Stomach (tissue), 9 donors: Measurements from ENCODE around the gene CTIF. TPM values are rescaled to one million over a fixed set of nuclear protein-coding genes. Genes with fewer than 3 reads are reported as not detected.

Experiments used
- DNase-seq, 2 donors: peaks; one replicate each; pipeline versions ENCODE4 v3.0.0 to v3.0.0-alpha.2; 2013 to 2019
- H3K27ac ChIP-seq, 5 donors: fragments of 200-600 bp in 4 of 5; sonication (generic) in 4 of 5; one replicate each; pipeline ENCODE4 v1.5.1; 2013 to 2019; ENCODE audit warnings: mild to moderate bottlenecking in 1 of 5, moderate library complexity in 1 of 5
- H3K27me3 ChIP-seq, 3 donors: fragments of 200-600 bp; sonication (generic); one replicate each; pipeline ENCODE4 v1.5.1; 2017 to 2019; ENCODE audit warnings: mixed run types in 1 of 3
- H3K36me3 ChIP-seq, 4 donors: fragments of 200-600 bp; sonication (generic); 1 replicate in 3 of 4; 2 replicates in 1 of 4; pipeline ENCODE4 v1.5.1; 2016 to 2019
- H3K4me1 ChIP-seq, 4 donors: fragments of 200-600 bp; sonication (generic); one replicate each; pipeline ENCODE4 v1.5.1; 2016 to 2019
- H3K4me3 ChIP-seq, 4 donors: fragments of 200-600 bp; sonication (generic) in 3 of 4; one replicate each; pipeline ENCODE4 v1.5.1; 2016 to 2019; ENCODE audit warnings: mild to moderate bottlenecking in 1 of 4
- H3K9me3 ChIP-seq, 4 donors: fragments of 200-600 bp; sonication (generic); one replicate each; pipeline ENCODE4 v1.5.1; 2016 to 2019
- CTCF ChIP-seq, 7 experiments: fragments of 450-650 bp in 4 of 7; fragments of 200-600 bp in 3 of 7; sonication (generic) in 3 of 7; IDR thresholded peaks; one replicate each; pipeline ENCODE4 v1.5.1; 2016 to 2019; ENCODE audit warnings: antibody characterized with exemption in 7 of 7, control low read depth in 2 of 7, mild to moderate bottlenecking in 1 of 7
- EP300 ChIP-seq: sonication (generic); formaldehyde crosslinking; IDR thresholded peaks from one replicate; pipeline ENCODE4 v1.6.1; 2017; ENCODE audit warnings: antibody characterized with exemption
- POLR2A ChIP-seq, 4 donors: fragments of 450-650 bp; IDR thresholded peaks; one replicate each; pipeline ENCODE4 v1.6.1; 2016; ENCODE audit warnings: antibody characterized with exemption in 4 of 4, control low read depth in 2 of 4, mild to moderate bottlenecking in 1 of 4, moderate library complexity in 1 of 4
- POLR2AphosphoS5 ChIP-seq, 3 donors: sonication (generic); formaldehyde crosslinking; IDR thresholded peaks; one replicate each; pipeline ENCODE4 v1.6.1; 2016; ENCODE audit warnings: antibody characterized with exemption in 3 of 3
- WGBS, 5 donors: extraction: QIAGEN DNeasy Blood & Tissue Kit in 3 of 5; methylation state at CpG; one replicate each; pipeline versions ENCODE4 v1.1.5 to v1.1.7; 2013 to 2018; 5-methylcytosine and 5-hydroxymethylcytosine counted together
- intact Hi-C: fragments of 100-400 bp; cut with DNase I; formaldehyde crosslinking; loops from one replicate; pipeline ENCODE4 v1.15.1; 2023; ENCODE audit warnings: low total_unique reads
- polyA plus RNA-seq, 3 donors: library from polyadenylated mRNA; stranded (reverse); fragments of 200-250 nt; gene quantifications; one replicate each; pipeline ENCODE4 v1.2.3, GENCODE V29; 2013
- total RNA-seq, 5 donors: library from RNA; depleted of rRNA; stranded (reverse); fragments of >200 nt; gene quantifications; one replicate each; pipeline versions ENCODE4 v1.1.0 to v1.2.3, GENCODE V29; 2014 to 2016
- donor health status: healthy with polysubstance abuse.
- donor health status: Bipolar disorder and iron deficiency.
- donor health status: healthy.

CTIF gene
- total and polyA plus RNA-seq, 8 donors = 16.3 to 105 (median 30.3) TPM

- H3K4me3 ChIP-seq = no peak overlapping the region
- intact Hi-C loops = no loop called here
- WGBS, 5 donors = 94 to 97% (median 96%) methylated on average over 15 of the region's 15 CpGs
- no peak overlapping the region for H3K27ac ChIP-seq
- H3K9me3 ChIP-seq = no peaks in the 10 kb centered on the region
- no peak for DNase-seq
- peaks cover 0 to 21% (median under 1%) of the 10 kb centered on the region in 4 donors for H3K36me3 ChIP-seq
- no peaks in the 10 kb centered on the region for H3K27me3 ChIP-seq
- peaks cover 3 to 27% (median 7%) of the 10 kb centered on the region in 4 donors for H3K4me1 ChIP-seq
- TF ChIP-seq POLR2A (IDR thresholded peaks at IDR 0.05) (no peak), POLR2AphosphoS5 (IDR thresholded peaks at IDR 0.05) (no peak), CTCF (IDR thresholded peaks at IDR 0.05) (no peak), EP300 (no peak)
These were observed 326.0 kb downstream of the CTIF start for GRCh38 chr18:48864876-48865275.

- Histone ChIP-seq H3K27me3 (no peaks in the 10 kb centered on the region), H3K4me3 (no peak overlapping the region), H3K36me3 (peaks cover 0 to 12% (median 0%) of the 10 kb centered on the region in 4 donors), H3K9me3 (no peaks in the 10 kb centered on the region), H3K27ac (no peak overlapping the region), H3K4me1 (peaks cover 3 to 27% (median 7%) of the 10 kb centered on the region in 4 donors)
- WGBS, 5 donors = 16 to 33% (median 22%) methylated on average over 6 to 7 of the region's 7 CpGs
- TF ChIP-seq POLR2AphosphoS5 (IDR thresholded peaks at IDR 0.05) (no peak), EP300 (no peak), CTCF (IDR thresholded peaks at IDR 0.05) (no peak), POLR2A (IDR thresholded peaks at IDR 0.05) (no peak)
- peak; percentile 84 to 90 for DNase-seq
- intact Hi-C loops = no loop called here
These were observed 327.4 kb downstream of the CTIF start for GRCh38 chr18:48866028-48866733.

- Histone ChIP-seq H3K36me3 (peaks cover 0 to 6% (median 0%) of the 10 kb centered on the region in 4 donors), H3K27me3 (no peaks in the 10 kb centered on the region), H3K9me3 (no peaks in the 10 kb centered on the region), H3K4me3 (no peak overlapping the region), H3K4me1 (peaks cover 3 to 27% (median 7%) of the 10 kb centered on the region in 4 donors), H3K27ac (no peak overlapping the region)
- intact Hi-C loops = no loop called here
- WGBS, 5 donors = 80 to 97% (median 88%) methylated on average over 1 of the region's 1 CpG; no CpG with 5 or more reads in 1 of the 5 donors
- TF ChIP-seq EP300 = no peak
- TF ChIP-seq POLR2A (IDR thresholded peaks at IDR 0.05) = no peak
- TF ChIP-seq CTCF (IDR thresholded peaks at IDR 0.05) = no peak
- no peak for TF ChIP-seq POLR2AphosphoS5 (IDR thresholded peaks at IDR 0.05)
- DNase-seq = no peak
These were observed 328.0 kb downstream of the CTIF start for GRCh38 chr18:48866856-48867255.

- no peak overlapping the region for H3K4me3 ChIP-seq
- no peaks in the 10 kb centered on the region for H3K9me3 ChIP-seq
- 50 to 100% (median 94%) methylated on average over 1 of the region's 1 CpG for WGBS, 5 donors
- no peak overlapping the region for H3K27ac ChIP-seq
- no peaks in the 10 kb centered on the region for H3K36me3 ChIP-seq
- H3K4me1 ChIP-seq = peaks cover 3 to 31% (median 7%) of the 10 kb centered on the region in 4 donors
- DNase-seq = no peak
- TF ChIP-seq EP300 (no peak), POLR2A (IDR thresholded peaks at IDR 0.05) (no peak), CTCF (IDR thresholded peaks at IDR 0.05) (no peak), POLR2AphosphoS5 (IDR thresholded peaks at IDR 0.05) (no peak)
- intact Hi-C loops = no loop called here
- H3K27me3 ChIP-seq = no peaks in the 10 kb centered on the region
These were observed 329.1 kb downstream of the CTIF start for GRCh38 chr18:48867978-48868377.
